AML-193 (cell line): ENCODE measurements around the gene ATP6V1B1.
"Not testable (repeated sequence)": the region's sequence is repeated elsewhere in the genome, so short reads cannot be mapped to it uniquely, and the experiment has no call there.

Experiments used
- DNase-seq, 2 experiments: peaks; one replicate each; lab custom pipeline; 2025; lab: John Stamatoyannopoulos, UW

ATP6V1B1 gene

GRCh38 chr2:71006955-71007799, 71.5 kb downstream of the ATP6V1B1 start:
- no peak for DNase-seq

DNA sequence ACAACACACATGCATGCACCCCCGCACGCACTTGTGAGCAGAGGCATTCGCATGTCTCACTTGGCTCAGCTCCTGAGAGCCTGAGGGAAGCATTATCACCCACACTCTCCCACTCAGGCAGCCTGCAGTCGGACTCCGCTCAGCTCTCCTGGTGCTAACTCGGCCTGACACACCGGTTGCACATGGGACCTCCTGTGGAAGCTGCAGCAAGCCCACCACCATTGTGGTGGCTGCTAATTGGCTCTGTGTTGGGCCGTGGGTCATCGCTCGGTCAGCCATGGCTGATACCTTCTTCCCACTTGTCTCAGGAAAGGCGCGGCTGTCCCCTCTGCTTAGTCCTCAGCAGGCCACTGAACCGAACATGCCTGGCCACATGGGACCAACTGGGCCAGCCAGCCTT, 72.6 kb downstream of the ATP6V1B1 start:
- DNase-seq: no peak

DNA sequence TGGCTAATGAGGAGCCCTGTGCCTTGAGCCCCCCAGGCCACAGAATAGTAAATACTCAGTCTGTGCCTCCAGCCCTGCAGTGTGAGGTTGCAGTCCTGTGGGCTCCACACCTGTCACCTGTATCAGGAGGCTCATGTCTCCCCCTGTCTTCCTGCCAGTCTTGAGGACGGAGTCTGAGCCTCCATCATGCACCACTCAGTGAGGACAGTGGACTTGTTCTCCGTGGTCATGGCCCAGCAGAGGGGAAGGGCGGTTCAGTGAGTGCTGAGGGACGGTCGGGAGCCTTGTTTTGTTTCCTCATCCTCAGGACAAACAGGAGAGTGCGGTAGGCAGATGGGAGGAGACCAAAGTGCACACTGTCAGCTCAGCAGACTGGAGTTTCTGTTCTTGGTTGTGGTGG, 76.1 kb downstream of the ATP6V1B1 start:
- not testable (repeated sequence) for DNase-seq
